Neural cell (in vitro differentiated cells): Measurements from ENCODE around the gene PRPF40A. TPM values are rescaled to one million over a fixed set of nuclear protein-coding genes. Genes with fewer than 3 reads are reported as not detected.

Source experiments
- H2AFZ ChIP-seq: fragments of 200-600, 300-800 bp; sonication (generic), shearing (Covaris generic); 2 replicates; pipeline ENCODE4 v1.6.0; 2014; ENCODE audit warnings: low read depth, mild to moderate bottlenecking, antibody characterized with exemption, low read length, moderate library complexity
- H3F3A ChIP-seq: fragments of 200-600 bp; shearing (Covaris generic); 2 replicates; pipeline ENCODE4 v1.6.1; 2016; ENCODE audit warnings: mild to moderate bottlenecking, moderate library complexity, mixed read lengths, antibody characterized with exemption, low read length; ENCODE audit not compliant: insufficient read depth, poor library complexity, severe bottlenecking
- H3K27ac ChIP-seq: fragments of 200-600, 300-800 bp; sonication (generic), shearing (Covaris generic); 2 replicates; pipeline ENCODE4 v1.5.1; 2014; ENCODE audit warnings: mild to moderate bottlenecking, low read length, moderate library complexity
- H3K27me3 ChIP-seq: fragments of 300-800, 200-600 bp; sonication (generic), shearing (Covaris generic); 2 replicates; pipeline ENCODE4 v1.6.0; 2014; ENCODE audit warnings: mild to moderate bottlenecking, low read depth, low read length, moderate library complexity; ENCODE audit not compliant: insufficient read depth
- H3K36me3 ChIP-seq: fragments of 300-800, 200-600 bp; sonication (generic), shearing (Covaris generic); 2 replicates; pipeline ENCODE4 v1.5.1; 2014; ENCODE audit warnings: mild to moderate bottlenecking, antibody characterized with exemption, low read length, moderate library complexity; ENCODE audit not compliant: insufficient read depth
- H3K4me2 ChIP-seq: fragments of 300-800, 200-600 bp; sonication (generic), shearing (Covaris generic); 2 replicates; pipeline ENCODE4 v1.6.0; 2014; ENCODE audit warnings: mild to moderate bottlenecking, low read length
- H3K4me3 ChIP-seq: fragments of 300-800, 200-600 bp; sonication (generic), shearing (Covaris generic); 2 replicates; pipeline ENCODE4 v1.5.1; 2014; ENCODE audit warnings: mild to moderate bottlenecking, low read length, moderate library complexity
- H3K79me2 ChIP-seq: fragments of 200-600 bp; shearing (Covaris generic); replicated peaks from 2 replicates; pipeline ENCODE4 v1.6.0; 2014; ENCODE audit warnings: mild to moderate bottlenecking, low read length, moderate library complexity; ENCODE audit not compliant: insufficient read depth
- H3K9ac ChIP-seq: fragments of 300-800, 200-600 bp; sonication (generic), shearing (Covaris generic); 2 replicates; pipeline ENCODE4 v1.6.1; 2016; ENCODE audit warnings: mild to moderate bottlenecking, low read length, mixed read lengths
- H3K9me2 ChIP-seq: fragments of 200-600 bp; shearing (Covaris generic); 2 replicates; pipeline ENCODE4 v1.6.1; 2016; ENCODE audit warnings: mild to moderate bottlenecking, low read length, mixed read lengths; ENCODE audit not compliant: insufficient read depth
- H3K9me3 ChIP-seq: fragments of 200-600, 300-800 bp; sonication (generic), shearing (Covaris generic); 2 replicates; pipeline ENCODE4 v1.6.1; 2016; ENCODE audit warnings: mild to moderate bottlenecking, mixed run types, low read length, moderate library complexity, mixed read lengths
- H4K20me1 ChIP-seq: fragments of 200-600 bp; shearing (Covaris generic); 2 replicates; pipeline ENCODE4 v1.6.1; 2016; ENCODE audit warnings: mild to moderate bottlenecking, mixed run types; ENCODE audit not compliant: insufficient read depth
- EP300 ChIP-seq: fragments of 450-650 bp; conservative IDR thresholded peaks from 2 replicates; pipeline ENCODE4 v1.6.1; 2014; ENCODE audit warnings: antibody characterized with exemption, mild to moderate bottlenecking, moderate library complexity; ENCODE audit not compliant: poor library complexity, severe bottlenecking
- EZH2 ChIP-seq: fragments of 200-600, 300-800 bp; shearing (Covaris generic), sonication (generic); IDR thresholded peaks from 2 replicates; pipeline ENCODE4 v1.6.1; 2014; ENCODE audit warnings: antibody characterized with exemption, low read length, borderline replicate concordance, mild to moderate bottlenecking; ENCODE audit not compliant: insufficient read depth, poor library complexity, severe bottlenecking
- MXI1 ChIP-seq: fragments of 450-650 bp; conservative IDR thresholded peaks from 2 replicates; pipeline ENCODE4 v1.6.1; 2014; ENCODE audit warnings: antibody characterized with exemption, mild to moderate bottlenecking; ENCODE audit not compliant: poor library complexity, severe bottlenecking
- POLR2AphosphoS5 ChIP-seq: IDR thresholded peaks from 2 replicates; pipeline ENCODE4 v1.6.1; 2012
- RAD21 ChIP-seq: fragments of 450-650 bp; conservative IDR thresholded peaks from 2 replicates; pipeline ENCODE4 v1.6.1; 2014; ENCODE audit warnings: antibody characterized with exemption, mild to moderate bottlenecking, moderate library complexity
- SMC3 ChIP-seq: fragments of 450-650 bp; conservative IDR thresholded peaks from 2 replicates; pipeline ENCODE4 v1.6.1; 2014; ENCODE audit warnings: antibody characterized with exemption, mild to moderate bottlenecking, moderate library complexity; ENCODE audit not compliant: poor library complexity
- TAF1 ChIP-seq: IDR thresholded peaks from 2 replicates; pipeline ENCODE4 v1.6.1; 2012; ENCODE audit warnings: low read depth
- polyA plus RNA-seq: library from polyadenylated mRNA; depleted of rRNA; stranded (reverse); fragments of >200 nt; gene quantifications from 2 replicates; pipeline ENCODE4 v1.2.3, GENCODE V29; 2014
- TF ChIP-seq, protein P1 (sequence below): fragments of 450-650 bp; IDR thresholded peaks from 2 replicates; pipeline ENCODE4 v1.5.1; 2014; ENCODE audit warnings: antibody characterized with exemption, mild to moderate bottlenecking, moderate library complexity; ENCODE audit not compliant: poor library complexity, severe bottlenecking
- TF ChIP-seq, protein P2 (sequence below): IDR thresholded peaks from 2 replicates; pipeline ENCODE4 v1.6.1; 2012; ENCODE audit warnings: borderline replicate concordance

Gene PRPF40A
- polyA plus RNA-seq, 1 donor from 2014 or later = 105 TPM

DNA sequence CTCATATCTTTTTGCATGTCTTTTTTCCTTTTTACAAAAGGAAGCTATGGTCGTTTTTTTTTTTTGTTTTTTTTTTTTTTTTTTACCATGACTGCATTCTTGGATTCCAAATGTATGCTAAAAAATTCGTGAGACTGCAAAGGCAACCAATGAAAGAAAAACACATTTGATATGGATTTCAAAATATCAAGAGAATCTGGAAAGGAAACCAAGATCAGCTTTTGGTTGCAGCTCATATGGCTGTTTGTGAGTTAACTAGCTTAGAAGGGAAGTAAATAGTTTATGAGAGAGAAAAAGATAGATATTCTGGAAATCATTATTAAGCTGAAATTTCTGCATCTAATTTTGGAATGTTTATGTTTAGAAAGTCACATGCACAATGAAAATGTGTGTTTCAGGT is 110.3 kb downstream of the PRPF40A start:
- H4K20me1 ChIP-seq = no peaks in the 10 kb centered on the region
- H3F3A ChIP-seq = no peaks in the 10 kb centered on the region
- no peak overlapping the region for H3K27ac ChIP-seq
- no peak overlapping the region for H3K9ac ChIP-seq
- H3K79me2 ChIP-seq = no peaks in the 10 kb centered on the region
- H2AFZ ChIP-seq = no peak overlapping the region
- H3K36me3 ChIP-seq = peaks cover 8% of the 10 kb centered on the region
- no peak for TF ChIP-seq SMC3
- TF ChIP-seq POLR2AphosphoS5 = no peak
- TF ChIP-seq EZH2 = no peak
- TF ChIP-seq, protein P1, sequence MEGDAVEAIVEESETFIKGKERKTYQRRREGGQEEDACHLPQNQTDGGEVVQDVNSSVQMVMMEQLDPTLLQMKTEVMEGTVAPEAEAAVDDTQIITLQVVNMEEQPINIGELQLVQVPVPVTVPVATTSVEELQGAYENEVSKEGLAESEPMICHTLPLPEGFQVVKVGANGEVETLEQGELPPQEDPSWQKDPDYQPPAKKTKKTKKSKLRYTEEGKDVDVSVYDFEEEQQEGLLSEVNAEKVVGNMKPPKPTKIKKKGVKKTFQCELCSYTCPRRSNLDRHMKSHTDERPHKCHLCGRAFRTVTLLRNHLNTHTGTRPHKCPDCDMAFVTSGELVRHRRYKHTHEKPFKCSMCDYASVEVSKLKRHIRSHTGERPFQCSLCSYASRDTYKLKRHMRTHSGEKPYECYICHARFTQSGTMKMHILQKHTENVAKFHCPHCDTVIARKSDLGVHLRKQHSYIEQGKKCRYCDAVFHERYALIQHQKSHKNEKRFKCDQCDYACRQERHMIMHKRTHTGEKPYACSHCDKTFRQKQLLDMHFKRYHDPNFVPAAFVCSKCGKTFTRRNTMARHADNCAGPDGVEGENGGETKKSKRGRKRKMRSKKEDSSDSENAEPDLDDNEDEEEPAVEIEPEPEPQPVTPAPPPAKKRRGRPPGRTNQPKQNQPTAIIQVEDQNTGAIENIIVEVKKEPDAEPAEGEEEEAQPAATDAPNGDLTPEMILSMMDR = no peak
- TF ChIP-seq MXI1 = no peak
- TF ChIP-seq TAF1 = no peak
- no peak for TF ChIP-seq RAD21
- TF ChIP-seq EP300 = no peak
- TF ChIP-seq, protein P2, sequence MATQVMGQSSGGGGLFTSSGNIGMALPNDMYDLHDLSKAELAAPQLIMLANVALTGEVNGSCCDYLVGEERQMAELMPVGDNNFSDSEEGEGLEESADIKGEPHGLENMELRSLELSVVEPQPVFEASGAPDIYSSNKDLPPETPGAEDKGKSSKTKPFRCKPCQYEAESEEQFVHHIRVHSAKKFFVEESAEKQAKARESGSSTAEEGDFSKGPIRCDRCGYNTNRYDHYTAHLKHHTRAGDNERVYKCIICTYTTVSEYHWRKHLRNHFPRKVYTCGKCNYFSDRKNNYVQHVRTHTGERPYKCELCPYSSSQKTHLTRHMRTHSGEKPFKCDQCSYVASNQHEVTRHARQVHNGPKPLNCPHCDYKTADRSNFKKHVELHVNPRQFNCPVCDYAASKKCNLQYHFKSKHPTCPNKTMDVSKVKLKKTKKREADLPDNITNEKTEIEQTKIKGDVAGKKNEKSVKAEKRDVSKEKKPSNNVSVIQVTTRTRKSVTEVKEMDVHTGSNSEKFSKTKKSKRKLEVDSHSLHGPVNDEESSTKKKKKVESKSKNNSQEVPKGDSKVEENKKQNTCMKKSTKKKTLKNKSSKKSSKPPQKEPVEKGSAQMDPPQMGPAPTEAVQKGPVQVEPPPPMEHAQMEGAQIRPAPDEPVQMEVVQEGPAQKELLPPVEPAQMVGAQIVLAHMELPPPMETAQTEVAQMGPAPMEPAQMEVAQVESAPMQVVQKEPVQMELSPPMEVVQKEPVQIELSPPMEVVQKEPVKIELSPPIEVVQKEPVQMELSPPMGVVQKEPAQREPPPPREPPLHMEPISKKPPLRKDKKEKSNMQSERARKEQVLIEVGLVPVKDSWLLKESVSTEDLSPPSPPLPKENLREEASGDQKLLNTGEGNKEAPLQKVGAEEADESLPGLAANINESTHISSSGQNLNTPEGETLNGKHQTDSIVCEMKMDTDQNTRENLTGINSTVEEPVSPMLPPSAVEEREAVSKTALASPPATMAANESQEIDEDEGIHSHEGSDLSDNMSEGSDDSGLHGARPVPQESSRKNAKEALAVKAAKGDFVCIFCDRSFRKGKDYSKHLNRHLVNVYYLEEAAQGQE = no peak
- H3K9me2 ChIP-seq = no peaks in the 10 kb centered on the region
- no peaks in the 10 kb centered on the region for H3K27me3 ChIP-seq
- H3K4me3 ChIP-seq = no peak overlapping the region
- no peak overlapping the region for H3K4me2 ChIP-seq
- H3K9me3 ChIP-seq = no peaks in the 10 kb centered on the region

DNA sequence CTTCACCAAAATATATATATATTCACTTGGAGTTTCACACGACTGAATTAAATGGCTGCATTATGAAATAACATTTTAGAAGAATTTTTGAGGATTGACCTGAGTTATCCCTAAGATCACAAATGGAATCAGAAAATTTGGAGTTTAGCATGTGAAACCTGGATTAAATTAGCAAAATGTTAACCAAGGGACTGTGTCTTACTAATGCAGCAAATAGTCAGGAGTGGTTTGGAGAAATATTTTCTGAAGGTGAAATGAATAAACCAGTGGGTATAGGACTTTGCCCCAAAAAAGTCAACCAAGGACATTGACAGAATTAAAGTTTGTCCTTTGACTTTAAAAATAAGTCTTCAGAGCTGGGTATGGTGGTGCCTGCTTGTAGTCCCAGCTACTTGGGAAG is 111.2 kb downstream of the PRPF40A start:
- Histone ChIP-seq H4K20me1 (no peaks in the 10 kb centered on the region), H3K9ac (no peak overlapping the region), H3K27me3 (no peaks in the 10 kb centered on the region), H3K79me2 (no peaks in the 10 kb centered on the region), H3K9me3 (no peaks in the 10 kb centered on the region), H3F3A (no peaks in the 10 kb centered on the region), H3K36me3 (peaks cover 4% of the 10 kb centered on the region), H2AFZ (no peak overlapping the region), H3K4me2 (no peak overlapping the region), H3K27ac (no peak overlapping the region), H3K4me3 (no peak overlapping the region), H3K9me2 (no peaks in the 10 kb centered on the region)
- no peak for TF ChIP-seq POLR2AphosphoS5
- no peak for TF ChIP-seq TAF1
- TF ChIP-seq SMC3 = no peak
- TF ChIP-seq EZH2 = no peak
- no peak for TF ChIP-seq RAD21
- TF ChIP-seq, protein P2 = no peak
- TF ChIP-seq, protein P1 = no peak
- TF ChIP-seq MXI1 = no peak
